CD14-positive monocyte (primary cell): Measurements from ENCODE around the gene AARSD1. TPM values are rescaled to one million over a fixed set of nuclear protein-coding genes. Genes with fewer than 3 reads are reported as not detected.

Source experiments
- DNase-seq, 3 donors: peaks; one replicate each; pipeline ENCODE4 v3.0.0-alpha.2; 2011 to 2022
- H2AFZ ChIP-seq: 2 replicates; pipeline ENCODE4 v1.6.0; 2012; ENCODE audit warnings: mild to moderate bottlenecking, low read depth, low read length, inconsistent platforms; ENCODE audit not compliant: insufficient read depth, poor library complexity, severe bottlenecking
- H3K27ac ChIP-seq, 2 donors: 1 replicate in 1 of 2; 2 replicates in 1 of 2; pipeline ENCODE4 v1.5.1; 2012 to 2013; ENCODE audit warnings: low read length in 2 of 2, control low read depth in 1 of 2, inconsistent platforms in 1 of 2, low read depth in 1 of 2, mild to moderate bottlenecking in 1 of 2
- H3K27me3 ChIP-seq, 2 donors: one replicate each; pipeline versions ENCODE4 v1.6.0 to v1.6.1; 2011 to 2013; ENCODE audit warnings: low read length in 2 of 2; ENCODE audit not compliant: control insufficient read depth in 2 of 2, insufficient read depth in 2 of 2
- H3K36me3 ChIP-seq, 2 donors: replicated peaks in 1 of 2; 1 replicate in 1 of 2; 2 replicates in 1 of 2; pipeline versions ENCODE4 v1.5.1 to v1.6.1; 2012 to 2013; ENCODE audit warnings: low read length in 2 of 2, control low read depth in 1 of 2, inconsistent platforms in 1 of 2, mild to moderate bottlenecking in 1 of 2; ENCODE audit not compliant: insufficient read depth in 2 of 2, control insufficient read depth in 1 of 2
- H3K4me1 ChIP-seq, 2 donors: 1 replicate in 1 of 2; 2 replicates in 1 of 2; pipeline versions ENCODE4 v1.5.1 to v1.6.1; 2012 to 2013; ENCODE audit warnings: low read length in 2 of 2, control low read depth in 1 of 2, inconsistent platforms in 1 of 2, mild to moderate bottlenecking in 1 of 2, moderate library complexity in 1 of 2; ENCODE audit not compliant: insufficient read depth in 2 of 2, control insufficient read depth in 1 of 2
- H3K4me2 ChIP-seq: replicated peaks from 2 replicates; pipeline ENCODE3; 2012; ENCODE audit warnings: low read length, moderate library complexity, mild to moderate bottlenecking; ENCODE audit not compliant: poor library complexity, severe bottlenecking; ENCODE audit errors: extremely low read depth
- H3K4me3 ChIP-seq, 3 experiments: fragments of 200-600 bp in 1 of 3; sonication (generic) in 1 of 3; replicated peaks in 1 of 3; 1 replicate in 2 of 3; 2 replicates in 1 of 3; pipeline ENCODE4 v1.5.1; 2011 to 2013; ENCODE audit warnings: low read length in 3 of 3, mild to moderate bottlenecking in 3 of 3, control low read depth in 2 of 3, low read depth in 2 of 3, inconsistent platforms in 1 of 3, moderate library complexity in 1 of 3
- H3K79me2 ChIP-seq: 2 replicates; pipeline ENCODE4 v1.6.0; 2012; ENCODE audit warnings: mild to moderate bottlenecking, control low read depth, inconsistent platforms, low read length, moderate library complexity; ENCODE audit not compliant: insufficient read depth
- H3K9ac ChIP-seq: 2 replicates; pipeline ENCODE4 v1.6.0; 2017; ENCODE audit warnings: low read length, mild to moderate bottlenecking; ENCODE audit not compliant: insufficient read depth, poor library complexity, severe bottlenecking
- H3K9me3 ChIP-seq, 2 donors: replicated peaks in 1 of 2; 1 replicate in 1 of 2; 2 replicates in 1 of 2; pipeline versions ENCODE4 v1.5.1 to v1.6.1; 2012 to 2013; ENCODE audit warnings: low read length in 2 of 2, control low read depth in 1 of 2; ENCODE audit not compliant: control insufficient read depth in 1 of 2, insufficient read depth in 1 of 2
- H4K20me1 ChIP-seq: 2 replicates; pipeline ENCODE4 v1.6.0; 2012; ENCODE audit warnings: mild to moderate bottlenecking, low read length, control low read depth, moderate library complexity; ENCODE audit not compliant: insufficient read depth
- H3K27ac Mint-ChIP-seq, 7 donors: one replicate each; pipeline ENCODE4 v1.8.0; 2020; ENCODE audit warnings: mild to moderate bottlenecking in 7 of 7, mixed read lengths in 7 of 7, moderate library complexity in 6 of 7, inconsistent platforms in 2 of 7
- H3K27me3 Mint-ChIP-seq, 3 donors: one replicate each; pipeline ENCODE4 v1.8.0; 2021 to 2022; ENCODE audit warnings: low read depth in 3 of 3, mild to moderate bottlenecking in 3 of 3, mixed read lengths in 3 of 3, moderate library complexity in 3 of 3, inconsistent platforms in 1 of 3
- H3K36me3 Mint-ChIP-seq, 2 donors: one replicate each; pipeline ENCODE4 v1.8.0; 2020; ENCODE audit warnings: mixed read lengths in 2 of 2, inconsistent platforms in 1 of 2, mild to moderate bottlenecking in 1 of 2
- H3K4me1 Mint-ChIP-seq: one replicate; pipeline ENCODE4 v1.8.0; 2020; ENCODE audit warnings: mild to moderate bottlenecking, mixed read lengths
- H3K4me3 Mint-ChIP-seq, 2 donors: one replicate each; pipeline ENCODE4 v1.8.0; 2020; ENCODE audit warnings: mild to moderate bottlenecking in 2 of 2, mixed read lengths in 2 of 2, moderate library complexity in 1 of 2
- H3K9me3 Mint-ChIP-seq, 7 donors: one replicate each; pipeline ENCODE4 v1.8.0; 2020 to 2022; ENCODE audit warnings: mixed read lengths in 7 of 7, mild to moderate bottlenecking in 6 of 7, moderate library complexity in 6 of 7, inconsistent platforms in 2 of 7
- WGBS: methylation state at CpG from one replicate; pipeline ENCODE4 v1.1.5; 2013; ENCODE audit warnings: missing lambda C conversion rate; ENCODE audit not compliant: insufficient coverage; 5-methylcytosine and 5-hydroxymethylcytosine counted together
- intact Hi-C, 2 donors: fragments of 100-400 bp; cut with micrococcal nuclease; formaldehyde crosslinking; loops; one replicate each; pipeline versions ENCODE4 v1.15.0 to v1.15.1; 2023
- polyA plus RNA-seq, 3 donors: library from polyadenylated mRNA; depleted of rRNA in 1 of 3; unstranded in 2 of 3; stranded (reverse) in 1 of 3; fragments of 300-500 nt in 2 of 3; fragments of >200 nt in 1 of 3; fragmentation: Illumina TruSeq in 2 of 3; gene quantifications; 1 replicate in 2 of 3; 2 replicates in 1 of 3; pipeline ENCODE4 v1.2.3, GENCODE V29; 2012 to 2021
- TF ChIP-seq, protein P1 (sequence below): fragments of 200-600 bp; IDR thresholded peaks from one replicate; pipeline ENCODE4 v1.8.0; 2022; ENCODE audit warnings: antibody characterized with exemption, mild to moderate bottlenecking

The AARSD1 gene
- polyA plus RNA-seq, 3 donors: 14.4 to 31.8 (median 17.4) TPM

- no peak overlapping the region for H3K9ac ChIP-seq
- peaks cover 65 to 83% of the 10 kb centered on the region in 2 donors for H3K36me3 ChIP-seq
- Mint-ChIP-seq H3K4me3 (no peak overlapping the region), H3K27ac (peak overlapping the region in 1 of 7 donors; percentile 70), H3K4me1 (peaks cover 11% of the 10 kb centered on the region), H3K27me3 (peaks cover 0 to 2% (median 0%) of the 10 kb centered on the region in 3 donors), H3K9me3 (no peaks in the 10 kb centered on the region), H3K36me3 (peaks cover 72 to 85% of the 10 kb centered on the region in 2 donors)
- H3K4me2 ChIP-seq: no peak overlapping the region
- no peaks in the 10 kb centered on the region for H3K27me3 ChIP-seq
- no peak overlapping the region for H3K27ac ChIP-seq
- H3K9me3 ChIP-seq: no peaks in the 10 kb centered on the region
- intact Hi-C loops: loop anchor here in 1 of 2 donors (10.0 kb wide), 1 partner anchor 145 kb away; the partner anchor contains the start of gene AOC2
- no peak overlapping the region for H3K4me3 ChIP-seq
- WGBS: 75% methylated on average over 2 of the region's 6 CpGs
- H2AFZ ChIP-seq: no peak overlapping the region
- TF ChIP-seq, protein P1, sequence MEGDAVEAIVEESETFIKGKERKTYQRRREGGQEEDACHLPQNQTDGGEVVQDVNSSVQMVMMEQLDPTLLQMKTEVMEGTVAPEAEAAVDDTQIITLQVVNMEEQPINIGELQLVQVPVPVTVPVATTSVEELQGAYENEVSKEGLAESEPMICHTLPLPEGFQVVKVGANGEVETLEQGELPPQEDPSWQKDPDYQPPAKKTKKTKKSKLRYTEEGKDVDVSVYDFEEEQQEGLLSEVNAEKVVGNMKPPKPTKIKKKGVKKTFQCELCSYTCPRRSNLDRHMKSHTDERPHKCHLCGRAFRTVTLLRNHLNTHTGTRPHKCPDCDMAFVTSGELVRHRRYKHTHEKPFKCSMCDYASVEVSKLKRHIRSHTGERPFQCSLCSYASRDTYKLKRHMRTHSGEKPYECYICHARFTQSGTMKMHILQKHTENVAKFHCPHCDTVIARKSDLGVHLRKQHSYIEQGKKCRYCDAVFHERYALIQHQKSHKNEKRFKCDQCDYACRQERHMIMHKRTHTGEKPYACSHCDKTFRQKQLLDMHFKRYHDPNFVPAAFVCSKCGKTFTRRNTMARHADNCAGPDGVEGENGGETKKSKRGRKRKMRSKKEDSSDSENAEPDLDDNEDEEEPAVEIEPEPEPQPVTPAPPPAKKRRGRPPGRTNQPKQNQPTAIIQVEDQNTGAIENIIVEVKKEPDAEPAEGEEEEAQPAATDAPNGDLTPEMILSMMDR: no peak
- H3K4me1 ChIP-seq: peaks cover 12 to 19% of the 10 kb centered on the region in 2 donors
- H3K79me2 ChIP-seq: peaks cover 16% of the 10 kb centered on the region
- DNase-seq: no peak
- H4K20me1 ChIP-seq: peaks cover 7% of the 10 kb centered on the region
Observed at GRCh38 chr17:42989726-42990652, 25.7 kb upstream of the AARSD1 start.

GRCh38 chr17:42989141-42989540, 24.9 kb upstream of the AARSD1 start:
- DNase-seq: no peak
- Mint-ChIP-seq H3K36me3 (peaks cover 66 to 79% of the 10 kb centered on the region in 2 donors), H3K27me3 (peaks cover 0 to 2% (median 0%) of the 10 kb centered on the region in 3 donors), H3K9me3 (no peaks in the 10 kb centered on the region), H3K4me3 (no peak overlapping the region), H3K27ac (peak overlapping the region in 1 of 7 donors; percentile 47), H3K4me1 (peaks cover 19% of the 10 kb centered on the region)
- 100% methylated on average over 2 of the region's 5 CpGs for WGBS
- Histone ChIP-seq H3K36me3 (peaks cover 62 to 75% of the 10 kb centered on the region in 2 donors), H3K9ac (no peak overlapping the region), H2AFZ (no peak overlapping the region), H3K4me3 (no peak overlapping the region), H3K79me2 (peaks cover 22% of the 10 kb centered on the region), H4K20me1 (peaks cover 7% of the 10 kb centered on the region), H3K27me3 (no peaks in the 10 kb centered on the region), H3K4me1 (peaks cover 20 to 28% of the 10 kb centered on the region in 2 donors), H3K4me2 (no peak overlapping the region), H3K27ac (no peak overlapping the region), H3K9me3 (no peaks in the 10 kb centered on the region)
- TF ChIP-seq, protein P1: no peak
- intact Hi-C loops: no loop called here
